ENCODE data around the gene STK11.
"Not testable (repeated sequence)": the region's sequence is repeated elsewhere in the genome, so short reads cannot be mapped to it uniquely, and the experiment has no call there.

Gene STK11

GRCh38 chr19:1169411-1169791 is 36.2 kb upstream of the STK11 start:
- no peak for DNase-seq

- no peak for DNase-seq
These were observed 35.4 kb upstream of the STK11 start for GRCh38 chr19:1169921-1170885.

DNA sequence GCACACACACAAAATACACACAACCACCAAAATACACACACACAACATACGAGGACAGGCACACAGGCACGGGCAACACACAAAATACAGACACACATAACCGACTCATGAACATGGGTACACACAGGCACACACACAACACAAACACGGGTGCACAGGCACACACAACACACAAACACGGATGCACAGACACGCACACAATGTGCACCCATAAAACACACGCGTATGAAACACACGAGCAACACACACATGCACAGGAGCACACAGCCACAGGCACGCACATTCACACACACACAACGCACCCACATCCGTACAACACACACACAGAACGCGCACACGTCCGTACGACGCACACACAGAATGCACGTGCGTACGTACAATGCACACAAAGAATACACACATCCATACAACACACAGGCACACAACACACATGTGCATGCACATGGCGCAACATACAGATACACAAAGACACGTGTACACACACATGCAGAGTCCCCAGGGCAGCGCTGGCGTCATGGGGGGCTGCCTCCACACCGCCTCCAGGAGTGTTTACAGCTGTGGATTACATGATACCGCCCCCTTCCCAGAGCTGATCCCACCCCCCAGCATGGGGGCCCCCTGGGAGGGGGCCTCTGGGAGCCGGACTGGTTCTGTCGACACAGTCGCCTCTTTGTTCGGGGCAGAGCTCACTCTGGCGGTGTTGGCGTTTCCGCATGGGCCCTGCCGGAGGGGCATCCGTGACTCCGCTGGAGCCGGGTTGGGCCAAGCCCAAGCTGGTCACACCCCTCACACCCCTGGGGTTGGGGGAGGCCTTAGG is 34.4 kb upstream of the STK11 start:
- DNase-seq = no peak

DNA sequence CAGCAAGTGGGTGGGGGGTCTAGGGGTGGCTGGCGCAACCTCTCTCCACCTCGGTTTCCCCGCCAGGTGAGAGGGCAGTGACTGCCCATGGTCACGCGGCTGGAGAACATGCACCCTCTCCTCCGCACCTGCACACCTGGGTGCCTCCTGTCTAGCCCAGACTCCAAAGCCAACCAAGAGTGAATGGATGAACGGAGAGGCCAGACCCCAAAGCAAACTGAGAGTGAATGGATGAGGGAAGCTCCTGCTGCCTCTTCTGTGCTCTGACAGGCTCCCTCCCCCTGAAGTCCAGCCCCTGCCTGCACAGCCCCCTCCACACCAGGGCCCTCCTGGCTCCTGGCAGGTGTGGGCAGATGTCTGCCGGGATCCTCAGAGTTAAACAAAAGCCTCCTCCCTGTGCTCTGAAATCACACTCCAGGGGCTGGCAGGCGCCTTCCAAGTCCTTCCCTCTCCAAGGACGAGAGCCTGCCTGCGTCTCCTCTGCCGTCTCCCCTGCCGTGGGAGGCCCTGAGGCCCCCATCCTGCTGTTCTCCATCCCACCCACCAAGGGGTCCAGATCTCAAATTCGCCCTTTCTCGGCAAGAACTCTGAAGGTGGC is 33.7 kb upstream of the STK11 start:
- no peak for DNase-seq

- DNase-seq = no peak
These were observed 33.0 kb upstream of the STK11 start for GRCh38 chr19:1172353-1173158.

DNA sequence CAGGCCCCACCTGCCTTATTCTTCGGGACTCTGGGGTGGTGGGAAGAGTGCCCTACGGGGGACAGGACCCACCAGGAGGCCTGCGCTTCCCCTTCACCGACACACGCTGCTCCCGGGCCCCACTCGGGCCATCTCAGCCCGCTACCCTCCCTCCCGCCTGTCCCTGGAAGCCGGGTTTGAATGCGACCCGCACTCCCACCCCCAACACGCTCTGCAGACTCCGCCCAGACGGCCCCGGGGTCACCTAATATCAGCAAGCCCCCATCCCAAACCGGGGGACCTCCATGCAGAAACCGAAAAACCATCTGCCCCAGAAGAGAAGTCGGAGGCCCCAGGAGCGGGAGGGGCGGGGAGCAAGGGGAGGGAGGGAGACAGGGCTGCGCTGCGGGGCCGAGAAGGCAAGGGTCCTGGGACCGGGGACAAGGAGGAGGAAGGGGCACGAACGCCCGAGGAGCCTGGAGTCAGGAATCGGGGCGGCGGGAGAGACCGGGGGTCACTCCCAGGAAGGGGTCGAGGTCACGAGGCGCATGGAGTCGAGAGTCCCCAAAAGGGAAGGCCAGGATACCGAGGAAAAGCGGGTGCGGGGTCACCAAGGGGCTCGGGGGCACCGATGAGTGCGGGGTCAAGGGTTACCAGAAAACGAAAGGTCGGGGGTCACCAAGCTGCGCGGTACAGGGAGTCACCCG is 32.3 kb upstream of the STK11 start:
- DNase-seq = no peak

GRCh38 chr19:1173845-1174809 is 31.5 kb upstream of the STK11 start, which contains the start of gene SBNO2:
Gene SBNO2 (minus strand): TSS chr19:1174268. CDS start chr19:1154276, 19,992 bp downstream.
- DNase-seq = peak; percentile 96

DNA sequence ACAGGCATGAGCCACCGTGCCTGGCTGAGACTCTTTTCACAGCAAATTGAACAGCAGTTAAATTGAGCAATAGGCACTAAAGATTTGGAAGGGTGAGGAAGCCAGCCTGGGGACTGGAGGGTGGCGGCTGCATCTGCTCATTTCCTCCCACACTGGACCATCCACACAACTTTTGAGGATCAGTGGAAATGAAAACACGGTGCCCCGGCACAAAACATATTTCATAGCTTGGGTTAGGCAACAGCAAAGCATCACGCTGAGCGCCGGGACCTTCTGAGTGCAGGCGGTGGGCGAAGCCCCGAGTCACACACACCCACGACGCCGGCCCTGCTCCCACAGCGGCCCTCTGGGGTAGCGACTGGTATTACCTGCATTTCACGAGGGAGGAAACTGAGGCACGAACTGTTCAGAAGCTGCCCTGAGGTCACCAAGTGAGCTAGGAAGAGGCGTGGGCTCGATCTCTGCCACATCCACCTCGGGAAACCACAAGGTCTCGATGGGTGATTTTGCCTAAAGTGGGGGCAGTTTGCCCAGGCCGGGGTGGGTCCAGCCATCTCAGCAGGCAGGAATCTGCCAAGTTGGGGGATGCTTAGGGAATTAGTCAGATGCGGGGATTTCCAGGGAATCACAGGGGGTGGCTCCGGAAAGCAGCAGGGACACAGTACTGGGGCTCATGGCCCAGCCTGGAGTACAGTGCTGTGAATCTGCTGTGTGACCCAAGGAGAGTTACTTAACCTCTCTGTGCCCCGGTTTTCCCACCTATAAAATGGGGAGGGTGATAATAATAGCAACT is 28.1 kb upstream of the STK11 start:
- no peak for DNase-seq

GRCh38 chr19:1181606-1182005 is 24.0 kb upstream of the STK11 start:
- DNase-seq = no peak

- DNase-seq = no peak
These were observed 23.5 kb upstream of the STK11 start for GRCh38 chr19:1182068-1182467.

DNA sequence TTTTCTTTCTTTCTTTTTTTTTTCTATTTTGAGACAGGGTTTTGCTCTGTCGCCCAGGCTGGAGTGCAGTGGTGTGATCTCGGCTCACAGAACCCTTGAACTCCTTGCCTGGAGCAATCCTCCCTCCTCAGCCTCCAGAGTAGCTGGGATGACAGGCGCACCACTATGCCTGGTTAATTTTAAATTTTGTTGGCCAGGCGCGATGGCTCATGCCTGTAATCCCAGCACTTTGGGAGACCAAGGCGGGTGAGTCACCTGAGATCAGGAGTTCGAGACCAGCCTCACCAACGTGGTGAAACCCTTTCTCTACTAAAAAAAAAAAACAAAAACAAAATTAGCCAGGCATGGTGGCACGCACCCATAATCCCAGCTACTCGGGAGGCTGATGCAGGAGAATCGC is 22.9 kb upstream of the STK11 start:
- no peak for DNase-seq

GRCh38 chr19:1183543-1184172 is 21.9 kb upstream of the STK11 start:
- DNase-seq = no peak

DNA sequence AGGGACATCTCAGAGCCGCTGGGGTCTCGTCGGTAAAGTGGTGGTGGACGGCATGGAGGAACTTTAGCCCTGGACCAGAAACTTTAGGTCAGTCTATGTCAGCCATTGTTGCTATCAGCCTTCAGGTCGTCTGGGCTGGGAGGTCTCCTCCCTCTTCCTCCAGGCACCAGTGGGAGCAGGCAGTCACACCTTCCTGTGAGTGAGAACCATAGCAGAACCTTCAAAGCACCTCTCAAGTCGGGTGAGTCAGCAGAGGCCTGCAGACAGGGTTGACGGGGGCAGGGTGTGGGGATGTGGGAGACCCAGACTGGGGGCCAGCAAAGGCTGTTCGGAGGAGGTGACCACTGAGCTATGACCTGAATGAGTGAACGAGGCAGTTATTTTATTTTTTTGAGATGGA is 16.2 kb upstream of the STK11 start:
- peak; percentile 70 for DNase-seq

- no peak for DNase-seq
These were observed 6.0 kb upstream of the STK11 start for GRCh38 chr19:1199531-1199930.

- DNase-seq = not testable (repeated sequence)
These were observed 5.0 kb upstream of the STK11 start for GRCh38 chr19:1200614-1201013.

- DNase-seq = no peak
These were observed 729 bp downstream of the STK11 start for GRCh38 chr19:1206150-1206863.

DNA sequence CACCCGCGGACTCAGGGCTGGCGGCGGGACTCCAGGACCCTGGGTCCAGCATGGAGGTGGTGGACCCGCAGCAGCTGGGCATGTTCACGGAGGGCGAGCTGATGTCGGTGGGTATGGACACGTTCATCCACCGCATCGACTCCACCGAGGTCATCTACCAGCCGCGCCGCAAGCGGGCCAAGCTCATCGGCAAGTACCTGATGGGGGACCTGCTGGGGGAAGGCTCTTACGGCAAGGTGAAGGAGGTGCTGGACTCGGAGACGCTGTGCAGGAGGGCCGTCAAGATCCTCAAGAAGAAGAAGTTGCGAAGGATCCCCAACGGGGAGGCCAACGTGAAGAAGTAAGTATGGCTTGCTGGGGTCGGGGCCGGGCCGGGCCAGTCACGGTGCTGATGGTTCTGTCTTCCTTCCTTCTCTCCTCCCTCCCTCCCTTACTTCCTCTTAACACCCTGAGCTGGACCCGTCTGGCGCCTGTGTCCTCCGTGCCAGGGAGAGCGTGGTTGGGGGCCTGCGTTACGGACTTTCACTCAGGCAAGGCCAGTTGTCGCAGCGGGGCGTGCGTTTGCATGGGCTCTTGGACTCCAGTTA is 1.4 kb downstream of the STK11 start:
- peak; percentile 35 for DNase-seq

DNA sequence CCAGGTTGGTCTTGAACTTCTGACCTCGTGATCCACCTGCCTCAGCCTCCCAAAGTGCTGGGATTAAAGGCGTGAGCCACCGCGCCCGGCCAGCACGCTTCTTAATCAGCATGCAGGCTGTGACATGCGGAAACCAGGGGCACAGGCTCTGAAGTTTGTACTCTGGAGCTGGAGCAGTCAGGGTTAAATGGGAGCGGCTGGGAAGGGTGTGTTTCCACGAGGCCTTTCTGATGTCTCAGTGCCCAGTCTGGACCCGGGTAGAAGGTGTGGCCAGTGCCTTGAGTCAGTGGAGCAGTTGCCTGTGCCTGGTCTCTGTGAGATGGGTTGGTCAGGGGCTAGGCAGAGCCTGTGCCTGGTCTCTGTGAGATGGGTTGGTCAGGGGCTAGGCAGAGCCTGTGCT is 3.3 kb downstream of the STK11 start:
- not testable (repeated sequence) for DNase-seq
